Head of caudate nucleus (tissue), 42 donors: ENCODE data around the gene HAPSTR1.
"Not testable (repeated sequence)": the region's sequence is repeated elsewhere in the genome, so short reads cannot be mapped to it uniquely, and the experiment has no call there.

ENCODE experiments used
- DNase-seq, 42 donors: peaks; one replicate each; pipeline versions ENCODE4 v3.0.0 to v3.0.0-alpha.2; 2020 to 2021; ENCODE audit warnings: mixed read lengths in 7 of 42
- intact Hi-C: fragments of 100-400 bp; cut with DNase I; formaldehyde crosslinking; loops from one replicate; pipeline ENCODE4 v1.15.0; 2022

The HAPSTR1 gene

DNA sequence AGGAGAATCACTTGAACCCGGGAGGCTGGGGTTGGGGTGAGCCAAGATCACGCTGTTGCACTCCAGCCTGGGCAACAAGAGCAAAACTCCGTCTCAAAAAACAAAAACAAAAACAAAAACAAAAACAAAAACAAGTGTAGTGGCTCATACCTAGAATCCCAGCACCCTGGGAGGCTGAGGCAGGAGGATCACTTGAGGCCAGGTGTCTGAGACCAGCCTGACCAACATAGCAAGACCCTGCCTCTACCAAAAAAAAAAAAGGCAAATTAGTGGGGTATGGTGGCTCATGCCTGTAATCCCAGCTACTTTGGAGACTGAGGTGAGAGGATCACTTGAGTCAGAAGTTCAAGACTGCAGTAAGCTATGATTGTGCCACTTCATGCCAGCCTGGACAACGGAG lies 26.4 kb upstream of the HAPSTR1 start:
- DNase-seq: no peak
- intact Hi-C loops: no loop called here

DNA sequence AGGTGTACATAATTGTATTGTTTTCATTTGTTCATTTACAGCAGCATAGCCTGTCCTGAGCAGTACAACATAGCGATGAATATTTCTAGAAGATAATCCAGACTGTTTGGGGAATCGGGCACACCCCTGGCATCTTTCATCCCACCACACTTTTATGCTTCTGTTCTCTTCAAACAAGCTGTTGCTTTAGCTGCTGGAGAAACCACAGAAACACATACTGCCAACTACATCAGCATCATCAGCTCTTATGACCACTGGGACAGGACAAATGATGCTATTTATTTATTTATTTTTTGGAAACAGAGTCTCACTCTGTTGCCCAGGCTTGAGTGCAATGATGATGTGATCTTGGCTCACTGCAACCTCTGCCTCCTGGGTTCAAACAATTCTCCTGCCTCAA lies 22.6 kb upstream of the HAPSTR1 start:
- DNase-seq: no peak
- intact Hi-C loops: no loop called here

DNA sequence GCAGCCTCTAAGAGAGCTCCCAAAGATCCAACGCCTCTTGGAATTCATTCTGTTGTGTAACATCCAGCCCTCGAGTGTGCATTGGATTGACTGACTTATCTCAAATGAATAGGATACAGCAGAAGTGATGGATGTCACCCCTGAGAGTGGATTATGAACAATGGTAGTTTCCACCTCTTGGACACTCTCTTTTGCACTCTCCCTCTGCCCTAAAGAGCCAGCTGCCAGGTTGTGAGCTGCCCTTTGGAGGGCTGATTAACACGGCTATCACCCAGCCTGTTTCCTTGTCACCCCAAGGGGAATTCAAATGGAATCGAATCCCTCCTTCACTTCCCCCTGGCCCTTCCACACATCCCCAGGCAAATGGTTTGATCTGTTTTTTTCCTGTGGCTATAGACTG lies 21.2 kb upstream of the HAPSTR1 start:
- no peak for DNase-seq
- intact Hi-C loops: no loop called here

DNA sequence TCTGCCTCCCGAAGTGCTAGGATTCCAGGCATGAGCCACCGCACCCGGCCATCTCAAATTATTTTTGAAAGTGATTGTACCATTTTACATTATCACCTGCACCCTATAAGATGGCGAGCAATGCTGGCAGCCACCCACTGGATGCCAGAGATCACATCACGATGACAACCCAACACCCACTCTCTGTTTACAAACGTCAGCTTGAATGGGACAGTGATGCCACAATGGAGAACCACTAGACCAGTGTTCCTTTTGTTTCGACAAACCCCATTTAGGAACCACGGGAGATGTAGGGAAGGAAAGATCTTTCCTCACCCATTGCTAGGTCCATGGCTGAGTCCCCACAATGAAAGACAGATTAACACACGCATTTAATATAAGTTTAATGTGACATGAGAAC lies 20.1 kb upstream of the HAPSTR1 start:
- no peak for DNase-seq
- intact Hi-C loops: no loop called here

DNA sequence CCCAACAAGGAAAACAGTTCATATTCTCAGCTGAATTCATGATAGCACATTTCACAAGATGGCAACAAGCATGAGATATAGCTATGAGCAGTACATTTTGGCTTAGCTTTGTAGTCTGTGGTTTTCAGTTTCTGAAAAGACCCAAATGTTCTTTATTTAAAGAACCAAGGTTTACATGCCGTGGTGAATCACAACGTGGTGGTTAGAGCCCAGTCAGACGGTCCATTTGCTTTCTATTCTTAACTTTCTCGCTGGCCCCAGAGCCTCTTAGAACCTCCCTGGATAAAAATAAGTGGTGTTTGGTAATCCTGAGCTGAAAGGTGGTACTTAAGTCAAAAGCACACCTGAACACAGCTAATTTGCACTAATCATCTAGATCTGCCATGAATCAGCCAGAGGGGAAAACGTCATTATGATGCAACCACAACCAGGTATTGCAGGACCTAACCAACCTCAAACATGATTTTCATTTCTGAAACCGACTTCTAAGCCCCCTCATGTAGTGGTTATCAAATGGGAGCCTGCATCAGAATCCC lies 18.6 kb upstream of the HAPSTR1 start:
- no peak for DNase-seq
- intact Hi-C loops: no loop called here

DNA sequence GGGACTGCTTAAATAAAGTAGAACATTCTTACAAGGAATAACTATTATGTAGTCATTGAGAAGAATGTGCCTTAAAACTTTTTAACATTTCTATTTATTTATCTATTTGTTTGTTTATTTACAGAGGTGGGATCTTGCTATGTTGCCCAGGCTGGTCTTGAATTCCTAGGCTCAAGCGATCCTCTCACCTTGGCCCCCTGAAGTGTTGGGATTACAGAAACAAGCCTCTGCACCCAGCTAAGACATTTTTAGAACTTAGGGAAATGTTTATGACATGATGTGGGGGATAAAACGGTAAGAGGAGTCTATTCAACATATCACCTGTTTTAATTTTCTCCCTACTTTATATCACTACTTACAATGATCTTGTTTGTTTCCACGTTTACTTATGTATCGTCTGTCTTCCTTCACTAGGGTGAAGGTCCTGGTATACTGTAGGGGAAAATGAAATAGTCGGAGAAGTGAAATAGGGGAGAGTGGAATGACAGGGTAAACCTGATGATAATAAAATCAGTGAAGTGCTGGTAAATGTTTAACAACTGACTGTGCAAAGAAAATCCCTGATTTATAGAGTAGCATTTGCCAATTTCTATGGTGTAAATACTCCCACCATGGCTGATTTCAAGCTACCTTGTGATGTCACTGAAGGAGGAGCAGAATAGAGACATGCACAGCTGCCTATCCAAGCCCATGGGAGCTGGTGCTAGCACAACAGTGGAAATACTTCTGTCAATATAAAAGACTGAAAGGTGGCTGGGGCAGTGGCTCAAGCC lies 16.0 kb upstream of the HAPSTR1 start:
- intact Hi-C loops: no loop called here
- DNase-seq: no peak

DNA sequence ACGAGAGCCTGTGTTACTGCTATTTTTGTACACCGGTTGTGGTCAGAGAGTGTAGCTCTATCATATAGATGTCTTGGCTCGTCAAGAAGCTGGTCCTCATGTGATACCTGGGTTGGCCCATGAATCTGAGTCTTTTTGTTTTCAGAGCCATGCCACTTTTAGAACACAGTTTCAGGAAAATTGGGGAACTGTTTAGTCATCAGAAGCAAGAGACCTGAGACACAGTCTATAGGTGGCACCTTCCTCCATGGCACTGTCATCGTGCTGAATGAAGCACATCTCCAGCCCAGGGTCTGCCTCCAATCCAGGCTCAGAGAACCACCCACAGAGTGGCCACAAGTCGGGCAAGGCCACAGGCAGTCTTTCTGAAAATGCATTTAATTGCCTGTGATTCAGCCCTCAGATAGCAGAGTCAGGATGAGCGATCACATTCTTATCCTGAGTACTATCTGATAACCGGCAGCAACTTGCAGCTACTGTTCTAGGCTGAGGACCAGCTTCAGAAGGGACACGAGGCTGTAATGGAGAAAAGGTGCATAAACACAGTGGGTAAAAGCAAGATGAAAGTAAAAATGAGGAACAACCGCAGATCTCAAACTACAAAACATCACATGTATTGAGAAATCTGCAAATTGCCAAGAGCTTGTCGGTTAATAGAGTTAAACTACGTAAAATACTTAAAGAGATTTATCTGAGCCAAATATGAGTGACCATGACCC lies 14.2 kb upstream of the HAPSTR1 start:
- intact Hi-C loops: no loop called here
- no peak for DNase-seq

DNA sequence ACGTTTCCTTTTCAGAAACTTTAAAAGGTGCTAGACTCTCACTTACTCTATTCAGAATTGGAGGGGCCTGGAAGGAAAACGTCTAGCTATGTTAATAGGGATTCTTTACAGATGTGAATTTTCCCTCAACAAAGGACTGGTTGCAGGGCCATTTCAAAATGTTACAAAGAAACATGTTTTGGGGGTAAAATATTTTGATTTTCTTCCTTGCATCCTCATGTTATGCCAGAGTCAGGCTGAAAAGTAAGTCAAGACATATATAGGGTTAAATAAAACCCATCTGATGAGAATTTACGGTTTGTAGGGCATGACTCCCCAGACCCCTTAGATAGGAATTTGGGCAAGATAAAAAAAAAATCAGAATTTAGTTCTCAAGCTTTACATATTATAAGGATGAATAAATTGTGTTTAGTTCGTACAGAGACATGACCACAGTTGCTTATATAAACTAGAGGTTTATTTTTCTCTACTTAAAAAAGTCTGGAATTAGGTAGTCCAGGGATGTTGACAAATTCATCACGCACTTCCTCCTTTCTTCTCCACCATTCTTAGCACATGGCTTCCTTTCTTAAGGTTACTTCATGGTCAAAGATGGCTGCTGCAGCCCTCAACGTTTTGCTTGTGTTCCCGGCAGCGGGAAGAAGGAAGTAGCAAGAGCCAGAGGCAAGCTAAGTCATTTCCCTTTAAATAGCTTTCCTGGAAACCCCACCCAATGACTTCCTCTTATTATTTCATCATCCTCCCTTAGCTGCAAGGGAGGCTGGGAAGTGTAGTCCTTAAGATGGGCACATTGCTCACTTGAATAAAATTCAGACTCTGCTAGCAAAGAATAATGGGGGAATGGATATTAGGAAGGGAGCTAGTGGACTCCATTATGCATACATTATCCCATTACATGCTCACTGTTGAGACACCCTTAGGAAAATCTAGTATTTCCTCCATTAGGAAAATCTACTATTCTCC lies 12.7 kb upstream of the HAPSTR1 start:
- intact Hi-C loops: not testable (repeated sequence)
- peak in 4 of 42 donors; percentile 11 to 20 (median 12) for DNase-seq

DNA sequence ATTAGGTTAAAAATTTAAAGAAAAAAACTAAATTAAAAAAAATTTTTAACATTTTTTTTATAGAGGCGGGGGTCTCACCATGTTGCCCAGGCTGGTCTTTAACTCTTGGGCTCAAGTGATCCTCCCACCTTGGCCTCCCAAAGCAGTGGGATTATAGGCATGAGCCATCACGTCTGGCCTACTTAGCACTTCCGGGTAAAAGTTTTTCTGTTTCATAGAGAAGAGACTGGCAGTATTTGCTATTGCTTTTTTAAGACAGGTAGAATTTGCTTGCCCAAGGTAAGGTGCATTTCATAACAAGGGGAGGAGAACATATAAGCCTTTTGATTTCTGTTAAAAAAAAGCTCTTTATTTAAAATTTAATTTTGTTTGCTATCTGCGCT lies 12.0 kb upstream of the HAPSTR1 start:
- intact Hi-C loops: no loop called here
- no peak for DNase-seq

DNA sequence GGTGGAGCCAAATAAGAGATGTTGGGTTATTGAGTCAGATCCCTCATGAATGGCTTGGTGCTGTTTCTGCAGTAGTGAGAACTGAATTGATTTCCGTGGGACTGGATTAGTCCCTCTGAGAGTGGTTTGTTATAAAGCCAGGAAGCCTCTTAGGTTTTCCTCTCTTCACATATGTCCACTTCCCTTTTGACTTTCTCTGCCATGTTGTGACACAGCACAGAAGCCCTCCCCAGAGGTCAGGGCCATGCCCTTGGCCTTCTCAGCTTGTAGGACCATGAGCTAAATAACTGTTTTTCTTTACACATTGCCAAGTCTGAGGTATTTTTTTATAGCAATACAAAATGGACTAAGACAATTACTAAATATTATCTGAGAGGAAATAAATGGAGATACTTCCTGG lies 10.3 kb upstream of the HAPSTR1 start:
- no peak for DNase-seq
- intact Hi-C loops: no loop called here

DNA sequence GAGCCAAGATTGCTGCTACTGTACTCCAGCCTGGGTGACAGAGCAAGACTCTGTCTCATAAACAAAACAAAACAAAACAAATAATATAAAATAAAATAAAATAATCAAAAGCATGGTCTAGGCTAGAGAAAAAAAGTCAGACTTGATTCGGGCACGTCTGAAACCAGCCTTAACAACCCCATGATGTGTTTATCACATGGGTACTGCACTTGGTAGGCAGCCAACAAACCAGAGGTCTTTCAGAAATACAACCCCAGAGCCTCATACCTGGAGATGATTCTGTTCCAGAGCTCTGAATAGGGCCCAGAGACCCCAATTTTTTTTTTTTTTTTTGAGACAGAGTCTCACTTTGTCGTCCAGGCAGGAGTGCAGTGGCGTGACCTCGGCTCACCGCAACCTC lies 9.6 kb upstream of the HAPSTR1 start:
- no peak for DNase-seq
- intact Hi-C loops: no loop called here

DNA sequence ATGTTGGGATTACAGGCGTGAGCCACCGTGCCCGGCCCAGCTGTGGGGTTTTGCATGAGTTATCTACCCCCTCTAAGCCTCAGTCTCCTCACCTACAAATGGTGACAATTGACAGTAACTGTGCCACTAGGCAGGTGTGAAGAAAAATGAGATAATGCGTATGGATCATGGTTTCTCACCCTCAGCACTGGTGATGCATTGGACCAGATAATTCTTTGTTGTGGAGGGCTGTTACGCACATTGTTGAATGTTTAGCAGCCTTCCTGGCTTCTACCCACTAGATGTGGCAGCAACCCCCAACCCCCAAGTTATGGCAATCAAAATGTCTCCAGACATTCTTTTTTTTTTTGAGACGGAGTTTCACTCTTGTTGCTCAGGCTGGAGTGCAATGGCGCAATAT lies 9.0 kb upstream of the HAPSTR1 start:
- peak in 1 of 42 donors; percentile 3 for DNase-seq
- intact Hi-C loops: no loop called here

DNA sequence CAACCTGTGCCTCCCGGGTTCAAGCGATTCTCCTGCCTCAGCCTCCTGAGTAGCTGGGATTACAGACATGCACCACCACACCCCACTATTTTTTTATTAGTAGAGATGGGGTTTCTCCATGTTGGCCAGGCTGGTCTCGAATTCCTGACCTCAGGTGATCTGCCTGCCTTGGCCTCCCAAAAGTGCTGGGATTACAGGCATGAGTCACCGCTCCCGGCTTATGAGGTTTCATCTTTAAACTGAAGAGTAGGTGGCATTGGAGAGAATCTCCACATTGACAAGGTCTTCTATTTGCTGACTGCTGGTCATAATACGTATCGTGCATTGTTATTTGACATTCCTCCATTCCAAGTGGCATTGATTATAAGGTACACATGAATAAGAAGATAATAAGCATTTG lies 3.7 kb upstream of the HAPSTR1 start:
- peak in 1 of 42 donors; percentile 28 for DNase-seq
- intact Hi-C loops: not testable (repeated sequence)

DNA sequence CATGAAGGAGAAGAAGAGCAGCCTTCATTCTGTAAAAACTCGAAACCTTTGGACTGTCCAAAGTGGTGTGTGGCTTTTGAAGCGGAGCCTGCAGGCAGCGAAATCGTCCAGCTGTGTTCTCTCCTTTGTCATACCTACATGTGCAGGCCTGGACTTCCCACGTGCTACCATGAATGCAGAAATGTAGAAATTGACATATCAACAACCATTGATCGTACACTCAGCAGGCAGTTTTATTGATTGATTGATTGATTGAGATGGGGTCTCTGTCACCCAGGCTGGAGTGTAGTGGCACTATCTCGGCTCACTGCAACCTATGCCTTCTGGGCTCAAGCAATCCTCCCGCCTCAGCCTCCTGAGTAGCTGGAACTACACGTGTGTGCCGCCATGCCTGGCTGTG lies 2.6 kb upstream of the HAPSTR1 start:
- DNase-seq: no peak
- intact Hi-C loops: no loop called here

DNA sequence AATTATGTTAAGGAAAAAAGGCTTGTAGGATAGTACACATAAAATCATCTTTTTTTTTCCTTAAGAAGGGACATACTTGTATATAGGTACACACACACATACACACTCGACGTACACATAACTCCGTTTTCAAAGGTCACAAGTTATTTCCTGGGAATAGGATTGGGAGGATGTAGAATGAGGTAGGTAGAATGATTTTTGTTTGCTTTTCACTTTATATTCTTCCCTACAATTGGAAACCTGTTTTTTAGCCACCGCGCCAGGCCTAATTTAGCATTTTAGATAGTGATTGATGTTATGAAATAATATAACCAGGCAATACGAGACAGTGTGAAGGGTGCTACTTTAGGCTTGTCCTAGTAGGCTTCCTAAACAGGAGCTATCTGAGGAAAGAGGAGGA lies 1.8 kb upstream of the HAPSTR1 start:
- intact Hi-C loops: loop anchor here (5.0 kb wide), 1 partner anchor 222 kb away; the partner anchor contains the start of gene CARHSP1
- no peak for DNase-seq

DNA sequence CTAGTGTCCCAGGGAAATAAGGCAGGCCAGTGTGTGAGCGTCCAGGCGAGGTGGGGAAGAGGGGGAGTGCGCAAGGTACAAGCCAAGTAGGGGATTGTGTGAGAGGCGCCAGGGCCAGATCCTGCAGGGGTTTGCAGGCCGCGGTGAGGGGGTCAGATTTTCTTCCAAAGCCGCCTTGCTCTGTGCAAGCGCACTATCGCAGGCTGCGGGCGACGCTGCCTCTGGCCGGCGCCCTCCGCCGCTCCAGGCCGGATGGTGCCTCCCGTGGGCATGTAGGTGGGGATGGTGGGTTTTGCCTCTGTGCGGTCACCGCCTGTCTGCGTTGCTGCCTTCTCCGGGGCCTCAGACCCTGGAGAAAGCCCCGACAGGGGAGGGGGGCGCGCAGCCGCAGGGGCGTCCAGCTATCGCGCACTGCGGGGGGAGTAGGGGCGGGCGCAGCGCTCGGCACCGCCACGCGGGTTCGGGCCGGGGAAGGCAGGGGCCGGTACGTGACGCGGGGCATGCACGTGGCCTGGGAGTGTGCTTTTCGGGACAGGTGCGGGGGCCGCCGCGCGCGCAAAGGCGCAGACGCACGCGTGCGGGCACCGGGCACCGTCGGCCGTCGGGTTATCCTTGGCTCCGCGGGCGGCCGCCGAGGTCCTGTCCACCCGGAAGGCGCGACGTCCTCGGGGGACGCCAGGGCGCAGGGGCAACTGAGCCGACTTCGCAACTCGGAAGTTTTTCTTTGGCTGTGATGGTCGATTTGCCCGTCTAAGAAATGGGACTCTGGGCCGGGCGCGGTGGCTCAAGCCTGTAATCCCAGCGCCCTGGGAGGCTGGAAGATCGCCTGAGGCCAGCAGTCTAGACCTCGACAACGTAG lies 1.1 kb upstream of the HAPSTR1 start:
- intact Hi-C loops: loop anchor here (5.0 kb wide), 1 partner anchor 223 kb away; the partner anchor contains the start of gene CARHSP1
- peak in 39 of 42 donors; percentile 17 to 68 (median 42) for DNase-seq

DNA sequence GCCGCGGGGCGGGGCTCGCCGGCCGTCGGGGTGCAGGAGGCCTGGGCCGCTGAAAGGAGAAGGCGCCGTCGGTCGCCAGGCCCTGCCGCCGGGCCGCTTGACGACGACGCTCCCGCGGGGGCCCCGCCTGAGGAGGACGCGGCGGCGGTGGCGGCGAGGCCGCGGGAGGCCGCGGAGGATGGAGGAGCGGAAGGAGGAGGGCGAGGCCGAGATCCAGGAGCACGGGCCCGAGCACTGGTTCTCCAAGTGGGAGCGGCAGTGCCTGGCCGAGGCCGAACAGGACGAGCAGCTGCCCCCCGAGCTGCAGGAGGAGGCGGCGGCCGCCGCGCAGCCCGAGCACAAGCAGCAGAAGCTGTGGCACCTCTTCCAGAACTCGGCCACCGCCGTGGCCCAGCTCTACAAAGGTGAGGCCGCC lies 430 bp downstream of the HAPSTR1 start:
- intact Hi-C loops: loop anchor here (5.0 kb wide), 1 partner anchor 225 kb away; the partner anchor contains the start of gene CARHSP1

More for the DNA sequence above, 430 bp downstream of the HAPSTR1 start:
- peak in 33 of 42 donors; percentile 4 to 71 (median 45) for DNase-seq
